HG03135 (cell line): ENCODE results near the gene CASP5.
"Not testable (repeated sequence)": the region's sequence is repeated elsewhere in the genome, so short reads cannot be mapped to it uniquely, and the experiment has no call there.

Source experiments
- ATAC-seq: cut with Tn5 transposase; IDR thresholded peaks from one replicate; pipeline ENCODE4 v1.9.1; 2021; ENCODE audit warnings: mild to moderate bottlenecking, moderate library complexity; ENCODE audit not compliant: unreplicated experiment

CASP5 gene

GRCh38 chr11:105023003-105023402 lies at the start of gene CASP5:
Gene CASP5 (minus strand): TSS chr11:105023168. CDS start chr11:105023136, 32 bp downstream.
- no peak for ATAC-seq

DNA sequence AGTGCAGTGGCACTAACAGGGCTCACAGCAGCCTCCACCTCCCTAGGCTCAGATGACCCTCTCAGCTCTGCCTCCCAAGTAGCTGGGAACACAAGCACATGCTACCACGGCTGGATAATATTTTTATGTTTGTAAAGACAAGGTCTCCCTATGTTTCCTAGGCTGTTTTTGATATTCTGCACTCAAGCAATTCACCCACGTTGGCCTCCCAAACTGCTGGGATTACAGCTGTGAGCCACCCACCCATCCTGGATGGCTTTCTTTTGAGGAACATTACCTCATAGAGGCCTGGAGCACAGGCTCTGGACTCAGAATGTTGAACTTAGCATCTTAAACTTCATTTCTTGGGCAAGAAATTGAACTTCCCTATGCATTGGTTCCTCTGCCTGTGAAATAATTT lies 49.1 kb upstream of the CASP5 start:
- ATAC-seq = not testable (repeated sequence)

- no peak for ATAC-seq
Measured at GRCh38 chr11:105071089-105071732, 48.2 kb upstream of the CASP5 start.

DNA sequence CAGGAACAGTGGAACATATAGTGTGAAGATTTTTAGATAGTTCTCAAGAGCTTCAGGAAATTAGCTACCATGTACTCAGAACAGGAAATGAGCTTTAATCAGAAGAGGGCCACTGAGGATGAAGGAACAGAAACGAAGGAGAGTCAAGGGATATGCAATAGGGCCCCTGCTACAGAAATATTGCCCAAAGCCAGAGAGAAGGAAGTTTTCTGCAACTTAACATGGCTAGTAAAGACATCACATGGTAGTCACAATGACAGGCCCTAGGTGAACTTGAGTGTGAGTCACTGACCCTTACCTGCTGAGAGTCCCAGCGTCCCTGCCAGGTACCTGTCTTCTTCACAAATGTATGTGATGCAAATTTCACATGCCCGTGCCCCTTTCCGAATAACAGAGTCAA lies 47.3 kb upstream of the CASP5 start:
- ATAC-seq = no peak

- ATAC-seq = not testable (repeated sequence)
Measured at GRCh38 chr11:105069749-105070148, 46.8 kb upstream of the CASP5 start.

DNA sequence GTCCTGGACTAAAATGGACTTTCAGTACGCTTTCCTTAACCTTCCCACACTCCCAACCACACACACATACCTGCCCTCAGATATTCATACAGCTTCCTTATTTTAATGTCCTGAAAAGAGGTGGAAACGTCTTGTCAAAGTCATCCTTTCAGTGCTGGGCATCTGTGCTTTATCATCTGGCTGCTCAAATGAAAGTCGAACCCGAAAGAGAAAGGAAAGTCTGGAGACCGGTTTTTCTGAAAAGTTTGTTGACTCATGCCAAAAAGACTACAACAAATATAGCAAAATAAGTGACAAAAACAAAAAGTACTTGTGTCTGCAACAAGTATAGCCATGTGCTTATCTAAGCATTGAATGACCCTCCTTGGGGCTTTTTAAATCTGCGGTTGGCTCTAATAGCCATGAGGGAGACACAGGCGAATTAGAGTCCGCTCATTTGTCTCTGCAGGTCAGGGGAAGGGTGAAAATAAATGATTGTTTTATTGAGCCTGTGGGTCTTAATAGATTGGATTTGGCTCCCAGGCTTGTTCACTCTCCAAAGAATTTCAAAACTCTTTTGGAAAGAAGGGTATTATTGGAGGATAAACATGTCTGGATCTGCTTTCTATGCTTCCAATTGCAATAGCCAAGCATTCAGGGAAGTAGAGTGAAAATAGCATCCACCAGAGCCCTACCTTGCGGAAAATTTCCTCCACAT lies 40.4 kb upstream of the CASP5 start:
- ATAC-seq = not testable (repeated sequence)

GRCh38 chr11:105057432-105057831 lies 34.5 kb upstream of the CASP5 start:
- ATAC-seq = no peak

GRCh38 chr11:105056446-105056845 lies 33.5 kb upstream of the CASP5 start:
- ATAC-seq = no peak

DNA sequence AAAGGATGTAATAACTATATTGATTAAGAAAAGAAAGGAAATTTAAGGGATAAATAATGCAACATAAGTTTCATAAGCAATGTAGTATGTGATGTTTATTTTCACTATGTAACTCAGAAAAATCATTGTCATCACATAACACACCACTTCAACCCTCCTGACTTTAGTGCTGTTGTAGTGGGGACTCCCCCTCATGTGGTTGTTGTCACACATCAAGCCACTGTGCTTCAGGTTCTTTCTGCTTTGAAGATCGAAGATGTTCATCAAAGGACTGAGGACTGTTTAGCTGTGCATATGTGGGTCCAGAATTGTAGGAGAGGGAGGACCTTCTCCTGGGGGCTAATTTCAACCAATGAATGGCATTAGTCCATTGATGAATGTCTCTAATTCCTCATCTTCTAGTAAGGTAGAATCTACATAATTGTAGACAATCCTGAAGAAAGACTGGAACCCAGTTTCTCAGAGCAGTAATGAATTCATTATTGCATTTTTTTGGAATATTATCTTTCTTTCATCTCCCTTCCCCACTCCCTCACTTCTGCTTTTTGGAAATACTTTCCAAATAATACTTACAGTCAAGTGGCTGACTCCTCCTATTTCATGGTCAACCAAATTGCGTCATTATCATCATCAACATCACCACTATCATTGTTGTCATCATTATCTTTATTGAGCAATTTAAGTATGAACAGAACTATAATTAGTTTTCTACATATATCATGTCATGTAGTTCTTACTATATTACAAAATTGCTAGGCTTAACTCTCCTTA lies 31.9 kb upstream of the CASP5 start:
- ATAC-seq = no peak

GRCh38 chr11:105052487-105052886 lies 29.5 kb upstream of the CASP5 start:
- no peak for ATAC-seq

- no peak for ATAC-seq
Measured at GRCh38 chr11:105051559-105051958, 28.6 kb upstream of the CASP5 start.

- ATAC-seq = no peak
Measured at GRCh38 chr11:105049481-105049880, 26.5 kb upstream of the CASP5 start.

DNA sequence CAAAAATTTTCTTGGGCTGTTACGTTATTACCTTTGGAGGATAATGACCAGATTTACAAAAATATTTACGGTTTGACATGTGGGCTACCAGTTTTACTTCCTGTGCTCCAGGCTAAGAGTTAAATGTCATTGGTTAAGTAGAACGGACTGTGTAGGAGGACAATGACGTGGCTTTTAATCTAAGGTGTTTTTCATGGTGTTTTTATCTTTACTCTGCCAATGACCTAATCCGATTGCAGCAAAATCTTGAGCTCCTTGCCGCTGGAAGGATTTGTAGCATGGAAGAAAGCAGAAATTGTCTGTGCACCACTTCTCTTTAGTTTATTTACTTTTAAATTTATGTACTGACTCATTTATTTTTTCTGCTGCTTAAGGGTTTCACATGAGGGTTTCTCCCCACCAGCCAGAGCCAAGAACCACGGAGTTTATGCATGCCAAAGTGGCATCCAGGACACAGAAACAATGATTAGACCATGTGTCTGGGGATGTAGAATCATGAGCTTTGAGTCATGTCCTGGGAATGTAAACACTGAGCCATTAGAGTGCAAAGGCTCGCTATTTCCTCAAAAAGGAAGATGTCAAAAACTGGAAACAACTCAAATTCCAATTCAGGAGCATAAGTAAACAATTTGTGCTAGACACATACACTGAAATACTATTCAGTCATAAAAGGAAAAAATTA lies 24.1 kb upstream of the CASP5 start:
- no peak for ATAC-seq

- ATAC-seq = no peak
Measured at GRCh38 chr11:105045676-105046296, 22.8 kb upstream of the CASP5 start.

DNA sequence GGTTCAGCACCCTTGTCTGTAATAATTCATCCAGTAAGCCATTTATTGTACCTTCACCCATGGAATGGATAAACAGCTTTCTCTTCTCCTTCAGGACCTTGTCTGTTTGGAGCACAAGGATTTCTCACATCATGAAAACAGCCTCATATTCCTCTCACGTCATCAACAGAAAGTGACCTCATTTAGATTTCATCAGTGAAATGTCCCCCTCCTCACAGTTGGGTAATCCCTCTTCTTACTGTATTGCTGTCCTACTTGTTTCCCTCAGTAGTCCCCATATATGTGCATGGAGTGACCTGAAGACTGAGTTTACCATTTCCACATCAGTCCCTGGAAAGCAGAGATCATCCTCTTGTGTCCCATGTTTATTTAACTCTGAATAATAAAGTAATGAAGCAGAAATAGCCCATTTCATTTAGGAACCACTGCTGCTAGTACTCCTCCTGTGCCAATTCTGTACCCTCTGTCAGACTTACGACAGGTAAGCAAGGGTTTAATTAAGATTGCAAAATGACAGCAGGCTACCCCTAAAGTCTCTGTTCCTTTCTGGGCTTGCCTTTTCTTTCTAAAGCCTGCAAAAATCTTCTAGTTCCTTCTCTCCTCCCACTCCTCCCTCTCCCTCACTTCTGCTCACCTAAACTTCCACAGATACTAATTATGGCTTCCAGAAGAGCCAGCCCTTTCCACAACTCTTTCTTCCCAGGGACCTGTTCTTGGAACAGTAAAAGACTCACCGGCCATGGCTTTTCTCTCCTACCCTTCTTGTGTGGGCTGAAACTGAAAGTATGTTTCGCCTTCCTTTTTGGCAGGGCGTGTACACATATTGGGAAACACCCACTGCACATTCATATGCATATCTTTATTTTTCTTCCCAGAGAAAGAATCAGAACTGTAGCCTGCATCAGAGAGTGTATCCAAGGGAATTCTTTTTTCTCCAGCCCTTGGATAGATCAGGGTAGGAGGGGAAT lies 21.9 kb upstream of the CASP5 start, which contains the start of gene CARD16:
Gene CARD16, minus strand, starts transcription at position 779 of the 968 bp plus-strand sequence. Its CDS starts 38 bp downstream, at position 741.
- ATAC-seq = peak; percentile 100

- ATAC-seq = no peak
Measured at GRCh38 chr11:105042178-105042577, 19.2 kb upstream of the CASP5 start.

- ATAC-seq = no peak
Measured at GRCh38 chr11:105040703-105041102, 17.7 kb upstream of the CASP5 start.

DNA sequence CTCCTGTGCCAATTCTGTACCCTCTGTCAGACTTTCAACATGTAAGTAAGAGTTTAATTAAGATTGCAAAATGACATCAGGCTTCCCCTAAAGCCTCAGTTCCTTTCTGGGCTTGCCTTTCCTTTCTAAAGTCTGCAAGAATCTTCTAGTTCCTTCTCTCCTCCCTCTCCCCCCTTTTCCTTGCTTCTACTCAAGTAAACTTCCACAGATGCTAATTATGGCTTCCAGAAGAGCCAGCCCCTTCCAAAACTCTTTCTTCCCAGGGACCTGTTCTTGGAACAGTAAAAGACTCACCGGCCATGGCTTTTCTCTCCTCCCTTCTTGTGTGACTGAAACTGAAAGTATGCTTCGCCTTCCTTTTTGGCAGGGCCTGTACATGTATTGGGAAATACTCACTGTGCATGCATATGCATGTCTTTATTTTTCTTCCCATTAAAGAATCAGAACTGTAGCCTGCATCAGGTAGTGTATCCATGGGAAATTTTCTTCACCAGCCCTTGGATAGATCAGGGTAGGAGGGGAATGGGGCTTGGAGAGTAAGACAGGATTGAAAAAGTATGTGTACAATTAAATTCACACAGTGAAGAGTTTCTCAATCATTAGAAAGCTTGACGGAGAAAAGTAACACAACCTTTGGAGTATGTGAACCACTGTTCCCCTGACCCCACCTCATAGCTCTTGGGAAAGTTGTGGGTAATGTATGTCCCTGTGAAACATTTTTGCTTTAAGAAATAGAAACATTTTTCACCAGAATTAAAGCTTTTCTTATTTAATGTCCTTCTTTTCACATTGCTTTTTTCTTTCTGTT lies 12.0 kb upstream of the CASP5 start, which contains the start of gene CASP1:
Gene CASP1, minus strand, starts transcription at position 332 of the 808 bp plus-strand sequence. Its CDS starts 31 bp downstream, at position 301.
- ATAC-seq = peak; percentile 97
